PC-9 (cell line): ENCODE data around the gene GRWD1. TPM values are rescaled to one million over a fixed set of nuclear protein-coding genes. Genes with fewer than 3 reads are reported as not detected.

Experiments
- BruUV-seq: library from RNA; stranded (reverse); fragments of 400-500 nt; replicated peaks from 2 replicates; lab custom pipeline; 2021; lab: Mats Ljungman, UMichigan
- CTCF ChIA-PET: fragments of 300-600 bp; sonication (Branson Sonifier 250); formaldehyde crosslinking; loops from one replicate; lab custom pipeline; 2022; ENCODE audit warnings: antibody characterized with exemption; lab: Charles Lee
- POLR2A ChIA-PET: fragments of 300-600 bp; sonication (Branson Sonifier 250); formaldehyde crosslinking; loops from one replicate; lab custom pipeline; 2022; ENCODE audit warnings: antibody characterized with exemption; ENCODE audit not compliant: unreplicated experiment; lab: Charles Lee
- DNase-seq, 2 experiments: peaks; one replicate each; pipeline versions ENCODE4 v3.0.0 to v3.0.0-alpha.2; 2015 to 2022; ENCODE audit warnings: mixed read lengths in 1 of 2
- H2AFZ ChIP-seq: fragments of 200-600 bp; sonication (generic); 2 replicates; pipeline ENCODE4 v1.8.1; 2017; ENCODE audit warnings: antibody characterized with exemption
- H3F3A ChIP-seq: fragments of 200-600 bp; sonication (generic); 2 replicates; pipeline ENCODE4 v1.8.1; 2017; ENCODE audit warnings: antibody characterized with exemption, mild to moderate bottlenecking, low read depth; ENCODE audit not compliant: insufficient read depth
- H3K27ac ChIP-seq: fragments of 200-600 bp; sonication (generic); 2 replicates; pipeline ENCODE4 v1.6.1; 2016; ENCODE audit warnings: mixed run types
- H3K27me3 ChIP-seq: fragments of 200-600 bp; sonication (generic); 2 replicates; pipeline ENCODE4 v1.6.1; 2016; ENCODE audit warnings: low read depth, mixed run types; ENCODE audit not compliant: insufficient read depth
- H3K36me3 ChIP-seq: fragments of 200-600 bp; sonication (generic); 2 replicates; pipeline ENCODE4 v1.6.1; 2016; ENCODE audit warnings: low read depth, mixed run types
- H3K4me1 ChIP-seq: fragments of 200-600 bp; sonication (generic); replicated peaks from 2 replicates; pipeline ENCODE4 v1.6.1; 2016; ENCODE audit warnings: mixed run types; ENCODE audit not compliant: insufficient read depth
- H3K4me2 ChIP-seq: fragments of 200-600 bp; sonication (generic); 2 replicates; pipeline ENCODE4 v1.6.1; 2017; ENCODE audit warnings: mixed run types
- H3K4me3 ChIP-seq: fragments of 200-600 bp; sonication (generic); 2 replicates; pipeline ENCODE4 v1.6.1; 2016; ENCODE audit warnings: mixed run types
- H3K79me2 ChIP-seq: fragments of 200-600 bp; sonication (generic); 2 replicates; pipeline ENCODE4 v1.6.1; 2017; ENCODE audit warnings: low read depth, mixed run types
- H3K9me2 ChIP-seq: fragments of 200-600 bp; sonication (generic); 2 replicates; pipeline ENCODE4 v1.8.1; 2017; ENCODE audit warnings: mild to moderate bottlenecking; ENCODE audit not compliant: insufficient read depth
- H3K9me3 ChIP-seq: fragments of 200-600 bp; sonication (generic); 2 replicates; pipeline ENCODE4 v1.8.1; 2016; ENCODE audit warnings: low read depth; ENCODE audit not compliant: insufficient read depth
- H4K20me1 ChIP-seq: fragments of 200-600 bp; sonication (generic); 2 replicates; pipeline ENCODE4 v1.8.1; 2017; ENCODE audit not compliant: insufficient read depth
- CTCF ChIP-seq: fragments of 200-600 bp; sonication (generic); conservative IDR thresholded peaks from 2 replicates; pipeline ENCODE4 v1.6.1; 2017; ENCODE audit warnings: mixed run types, antibody characterized with exemption, mild to moderate bottlenecking, moderate library complexity
- EZH2 ChIP-seq: fragments of 200-600 bp; sonication (generic); IDR thresholded peaks from 2 replicates; pipeline ENCODE4 v1.8.0; 2017; ENCODE audit warnings: antibody characterized with exemption, low read depth
- intact Hi-C: fragments of 100-400 bp; cut with micrococcal nuclease; formaldehyde crosslinking; loops from one replicate; pipeline ENCODE4 v1.10.0; 2022; ENCODE audit not compliant: unreplicated experiment
- total RNA-seq: library from RNA; stranded (reverse); gene quantifications from 2 replicates; pipeline ENCODE4 v1.2.3, GENCODE V29; 2021

Gene GRWD1
- total RNA-seq, 1 experiment from 2014 or later: 35.5 TPM

- Histone ChIP-seq H3K4me3 (peak overlapping the region; percentile 93), H3K9me2 (no peaks in the 10 kb centered on the region), H3K36me3 (peaks cover 25% of the 10 kb centered on the region), H3K9me3 (no peaks in the 10 kb centered on the region), H3K79me2 (peaks cover 26% of the 10 kb centered on the region), H3F3A (peaks cover 31% of the 10 kb centered on the region), H4K20me1 (peaks cover 34% of the 10 kb centered on the region), H2AFZ (no peak overlapping the region), H3K27ac (no peak overlapping the region), H3K4me2 (peak overlapping the region; percentile 98), H3K27me3 (no peaks in the 10 kb centered on the region), H3K4me1 (peaks cover 11% of the 10 kb centered on the region)
- CTCF ChIA-PET: no interaction called here
- POLR2A ChIA-PET: interaction anchor here (0.6 to 0.9 kb wide), 3 partner anchors 77 to 168 kb away, joined by 3 to 9 read pairs (median 7); no protein-coding TSS in a partner anchor
- DNase-seq: no peak
- intact Hi-C loops: loop anchor here (1.0 to 5.0 kb wide), 3 partner anchors 23 to 73 kb away; partner anchors contain the start of gene GRWD1
- TSS peak; percentile 47 for BruUV-seq
- TF ChIP-seq CTCF (no peak), EZH2 (no peak)
Observed at GRCh38 chr19:48469934-48470680, 24.3 kb downstream of the GRWD1 start.

GRCh38 chr19:48470856-48471255 lies 25.1 kb downstream of the GRWD1 start:
- POLR2A ChIA-PET: no interaction called here
- Histone ChIP-seq H4K20me1 (peaks cover 39% of the 10 kb centered on the region), H3K79me2 (peaks cover 26% of the 10 kb centered on the region), H3K27ac (no peak overlapping the region), H3K36me3 (peaks cover 30% of the 10 kb centered on the region), H3K4me3 (no peak overlapping the region), H3K4me2 (peak overlapping the region; percentile 98), H3K9me3 (no peaks in the 10 kb centered on the region), H3K27me3 (no peaks in the 10 kb centered on the region), H2AFZ (no peak overlapping the region), H3K9me2 (no peaks in the 10 kb centered on the region), H3F3A (peaks cover 30% of the 10 kb centered on the region; the same call in 1 of the 2 replicates), H3K4me1 (peaks cover 11% of the 10 kb centered on the region)
- CTCF ChIA-PET: no interaction called here
- BruUV-seq: no TSS peak
- DNase-seq: no peak
- intact Hi-C loops: no loop called here
- no peak for TF ChIP-seq EZH2
- no peak for TF ChIP-seq CTCF

GRCh38 chr19:48471836-48472235 lies 26.1 kb downstream of the GRWD1 start:
- intact Hi-C loops: no loop called here
- Histone ChIP-seq H3F3A (peaks cover 31% of the 10 kb centered on the region; the same call in 1 of the 2 replicates), H3K27me3 (no peaks in the 10 kb centered on the region), H3K4me1 (peaks cover 11% of the 10 kb centered on the region), H3K4me2 (no peak overlapping the region), H3K9me2 (no peaks in the 10 kb centered on the region), H2AFZ (no peak overlapping the region), H3K9me3 (no peaks in the 10 kb centered on the region), H3K4me3 (no peak overlapping the region), H3K36me3 (peaks cover 31% of the 10 kb centered on the region), H3K79me2 (peaks cover 26% of the 10 kb centered on the region), H4K20me1 (peaks cover 42% of the 10 kb centered on the region), H3K27ac (no peak overlapping the region)
- TF ChIP-seq CTCF (no peak), EZH2 (no peak)
- no peak for DNase-seq
- no TSS peak for BruUV-seq
- POLR2A ChIA-PET: no interaction called here
- CTCF ChIA-PET: no interaction called here
